ENCODE results near the gene FREM3.

FREM3 gene

GRCh38 chr4:143658336-143658735 lies 42.1 kb downstream of the FREM3 start:
- FAIRE-seq, result no peak

- no peak for FAIRE-seq
Measured at GRCh38 chr4:143654571-143654970, 45.9 kb downstream of the FREM3 start.

- FAIRE-seq, result no peak
Measured at GRCh38 chr4:143653031-143653430, 47.4 kb downstream of the FREM3 start.

- FAIRE-seq, result no peak
Measured at GRCh38 chr4:143643399-143643798, 57.1 kb downstream of the FREM3 start.

GRCh38 chr4:143642611-143643010 lies 57.9 kb downstream of the FREM3 start:
- no peak for FAIRE-seq

- FAIRE-seq, result no peak
Measured at GRCh38 chr4:143641361-143641760, 59.1 kb downstream of the FREM3 start.

GRCh38 chr4:143634763-143635162 lies 65.7 kb downstream of the FREM3 start:
- no peak for FAIRE-seq

GRCh38 chr4:143633833-143634232 lies 66.6 kb downstream of the FREM3 start:
- FAIRE-seq, result no peak

- FAIRE-seq, result no peak
Measured at GRCh38 chr4:143626134-143626911, 74.2 kb downstream of the FREM3 start.

GRCh38 chr4:143625632-143626031 lies 74.8 kb downstream of the FREM3 start:
- no peak for FAIRE-seq

- no peak for FAIRE-seq
Measured at GRCh38 chr4:143623896-143624295, 76.6 kb downstream of the FREM3 start.

- FAIRE-seq, result no peak
Measured at GRCh38 chr4:143618811-143619210, 81.7 kb downstream of the FREM3 start.

- FAIRE-seq, result no peak
Measured at GRCh38 chr4:143617994-143618679, 82.3 kb downstream of the FREM3 start.

- FAIRE-seq, result no peak
Measured at GRCh38 chr4:143616771-143617170, 83.7 kb downstream of the FREM3 start.

GRCh38 chr4:143609492-143609891 lies 91.0 kb downstream of the FREM3 start:
- no peak for FAIRE-seq

- no peak for FAIRE-seq
Measured at GRCh38 chr4:143606480-143606879, 94.0 kb downstream of the FREM3 start.

GRCh38 chr4:143599827-143600226 lies 100.6 kb downstream of the FREM3 start:
- FAIRE-seq, result no peak

GRCh38 chr4:143598816-143599215 lies 101.7 kb downstream of the FREM3 start:
- FAIRE-seq, result no peak

GRCh38 chr4:143597276-143597675 lies 103.2 kb downstream of the FREM3 start:
- FAIRE-seq, result no peak

- FAIRE-seq, result no peak
Measured at GRCh38 chr4:143587703-143588102, 112.8 kb downstream of the FREM3 start.

GRCh38 chr4:143586080-143586479 lies 114.4 kb downstream of the FREM3 start:
- FAIRE-seq, result no peak

GRCh38 chr4:143585548-143585947 lies 114.9 kb downstream of the FREM3 start:
- FAIRE-seq, result no peak

- FAIRE-seq, result no peak
Measured at GRCh38 chr4:143581331-143581946, 119.0 kb downstream of the FREM3 start.

- FAIRE-seq, result no peak
Measured at GRCh38 chr4:143575331-143575730, 125.1 kb downstream of the FREM3 start.

Data from A204.1 (cell line).